Left hindlimb (tissue), 1 donor: ENCODE results near the gene KLC1.
"Not testable (repeated sequence)": the region's sequence is repeated elsewhere in the genome, so short reads cannot be mapped to it uniquely, and the experiment has no call there.

Experiments used
- DNase-seq: peaks from one replicate; pipeline ENCODE4 v3.0.0-alpha.2; 2018

KLC1 gene

GRCh38 chr14:103628684-103629502 lies at the start of gene KLC1:
Gene KLC1 (plus strand): TSS chr14:103629211. CDS start chr14:103654565, 25,354 bp downstream.
- peak; percentile 90 for DNase-seq

GRCh38 chr14:103581206-103581605 lies 47.8 kb upstream of the KLC1 start:
- DNase-seq, result no peak

- no peak for DNase-seq
Measured at GRCh38 chr14:103581954-103582703, 46.9 kb upstream of the KLC1 start.

- no peak for DNase-seq
Measured at GRCh38 chr14:103584326-103584915, 44.6 kb upstream of the KLC1 start.

DNA sequence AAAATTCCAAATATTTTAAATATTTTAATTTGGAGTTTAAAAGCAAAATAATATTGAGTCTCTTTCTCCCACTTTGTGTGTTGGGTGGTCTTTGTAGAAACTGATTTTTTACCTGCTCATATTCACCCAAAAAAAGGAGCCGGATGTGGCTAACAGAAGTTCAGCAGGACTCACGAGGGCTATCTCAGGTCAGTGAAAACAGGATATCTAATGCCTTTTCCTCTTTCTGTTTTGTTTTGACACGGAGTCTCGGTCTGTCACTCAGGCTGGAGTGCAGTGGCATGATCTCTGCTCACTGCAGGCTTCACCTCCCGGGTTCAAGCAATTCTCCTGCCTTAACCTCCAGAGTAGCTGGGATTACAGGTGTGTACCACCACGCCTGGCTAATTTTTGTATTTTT lies 35.4 kb upstream of the KLC1 start:
- no peak for DNase-seq

DNA sequence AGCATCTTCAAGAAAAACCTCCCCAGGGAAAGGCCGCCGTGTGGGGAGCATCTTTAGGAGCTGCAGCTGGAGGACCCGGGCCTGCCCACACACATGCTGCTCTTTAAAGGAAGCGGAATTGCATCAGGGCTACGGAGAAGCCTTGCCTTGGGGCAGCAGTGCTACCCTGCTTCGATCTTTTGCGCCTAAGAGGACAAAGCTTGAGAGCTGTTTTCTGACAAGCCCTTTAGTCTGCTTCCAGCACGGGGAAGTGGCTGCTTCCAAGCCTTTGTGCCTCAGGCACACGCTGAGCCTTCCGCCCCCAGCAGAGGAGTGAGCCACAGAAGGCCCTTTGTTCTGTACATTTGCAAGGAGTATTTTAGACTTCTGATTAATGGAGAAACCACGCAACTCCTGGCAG lies 34.7 kb upstream of the KLC1 start:
- DNase-seq, result no peak

GRCh38 chr14:103597623-103598377 lies 31.2 kb upstream of the KLC1 start:
- peak; percentile 46 for DNase-seq

DNA sequence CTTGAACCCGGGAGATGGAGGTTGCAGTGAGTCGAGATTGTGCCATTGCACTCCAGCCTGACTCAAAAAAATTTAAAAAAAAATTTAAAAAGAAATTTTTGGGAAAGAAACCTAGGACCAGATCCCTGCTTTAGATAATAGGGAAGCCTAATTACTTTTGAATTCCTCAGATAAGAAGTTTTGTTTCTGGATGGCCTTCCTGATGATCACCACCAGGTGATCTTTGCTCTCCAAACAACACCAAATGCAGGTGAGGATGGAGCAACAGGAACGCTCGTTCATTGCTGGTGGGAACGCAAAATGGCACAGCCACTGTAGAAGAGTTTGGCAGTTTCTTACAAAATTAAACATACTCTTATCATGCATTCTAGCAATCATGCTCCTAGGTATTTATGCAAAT lies 28.5 kb upstream of the KLC1 start:
- no peak for DNase-seq

GRCh38 chr14:103604620-103605019 lies 24.4 kb upstream of the KLC1 start:
- DNase-seq, result no peak

- DNase-seq, result peak; percentile 93
Measured at GRCh38 chr14:103606963-103607668, 21.9 kb upstream of the KLC1 start.

DNA sequence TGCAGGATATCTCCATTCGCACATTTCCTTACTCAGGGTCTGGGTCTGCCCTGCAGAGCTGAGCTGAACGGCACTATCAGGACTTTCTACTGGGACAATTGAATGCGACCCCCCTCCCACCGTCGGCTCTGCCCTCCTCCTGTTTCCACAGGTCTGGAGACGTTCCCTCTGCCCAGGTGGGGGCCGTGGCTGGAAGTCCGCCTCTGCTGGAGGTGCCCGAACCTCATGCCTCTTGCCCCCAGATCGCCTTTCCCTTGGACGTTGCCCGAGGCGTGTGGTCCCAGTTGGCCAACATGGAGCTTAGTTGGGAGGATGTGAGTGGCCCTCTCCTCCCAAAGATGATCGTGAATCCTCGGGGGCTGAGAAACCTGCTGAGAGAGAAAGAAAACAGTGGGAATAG lies 21.2 kb upstream of the KLC1 start:
- no peak for DNase-seq

- not testable (repeated sequence) for DNase-seq
Measured at GRCh38 chr14:103609081-103609480, 19.9 kb upstream of the KLC1 start.

DNA sequence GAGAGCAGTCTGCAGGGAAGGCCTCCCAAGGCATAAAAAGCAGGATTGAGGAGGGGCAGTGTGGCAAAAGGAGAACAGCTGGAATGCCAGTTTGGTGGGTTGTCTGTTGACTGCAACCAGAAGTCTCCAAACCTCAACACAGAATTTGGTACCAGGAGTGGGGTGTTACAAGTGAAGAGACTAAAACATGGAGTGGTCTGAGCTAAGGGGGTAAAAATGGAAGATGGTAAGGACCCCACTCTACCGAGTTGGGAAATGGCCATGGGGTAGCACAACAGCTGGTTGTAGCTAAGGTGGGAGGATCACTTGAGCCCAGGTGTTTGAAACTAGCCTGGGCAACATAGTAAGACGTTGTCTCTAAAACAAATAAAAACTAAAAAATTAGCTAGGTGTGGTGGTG lies 17.8 kb upstream of the KLC1 start:
- DNase-seq, result no peak

DNA sequence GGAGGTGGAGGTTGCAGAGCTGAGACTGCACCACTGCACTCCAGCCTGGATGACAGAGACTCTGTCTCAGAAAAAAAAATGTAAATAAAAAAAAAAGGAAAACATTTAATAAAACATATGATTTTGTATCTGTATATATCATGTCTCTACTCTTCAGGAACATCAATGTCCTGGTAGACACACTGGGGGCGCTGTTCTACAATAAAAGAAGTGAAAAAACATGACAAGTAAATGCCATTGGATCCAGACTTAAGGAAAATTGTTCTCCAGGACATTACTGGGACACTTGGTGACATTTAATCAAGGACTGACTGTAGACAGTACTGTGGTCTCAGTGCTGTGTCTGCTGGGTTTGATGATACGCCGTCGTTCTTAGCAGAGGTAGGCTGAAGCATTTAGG lies 15.5 kb upstream of the KLC1 start:
- no peak for DNase-seq

DNA sequence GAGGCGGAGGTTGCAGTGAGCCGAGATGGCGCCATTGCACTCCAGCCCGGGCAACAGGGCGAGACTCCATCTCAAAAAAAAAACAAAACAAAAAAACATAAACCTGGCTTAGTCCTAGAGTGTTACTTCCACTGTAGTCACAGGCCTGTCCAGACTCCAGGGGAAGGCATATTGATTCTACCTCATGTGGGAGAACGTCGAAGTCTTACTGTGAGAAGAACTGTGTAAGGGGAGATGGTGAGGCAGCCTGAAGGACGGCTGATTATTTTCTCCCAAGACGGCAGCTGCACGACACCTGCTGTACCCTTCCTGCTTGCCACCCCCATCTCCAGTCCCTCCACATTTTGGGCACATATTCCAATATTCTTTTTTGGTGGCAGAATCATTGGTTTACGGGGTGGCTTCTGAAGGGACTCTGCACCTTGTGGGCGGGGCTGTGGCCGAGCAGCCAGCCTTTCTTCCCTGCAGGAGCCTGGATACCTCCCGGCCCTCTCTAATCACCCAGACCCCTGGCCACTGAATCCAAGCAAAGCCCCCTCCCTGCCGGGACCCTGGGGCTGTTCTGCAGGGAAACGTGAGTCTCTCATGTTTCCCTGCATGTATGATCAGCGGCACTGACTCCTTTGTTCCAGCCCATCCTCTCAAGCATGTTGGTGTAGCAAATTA lies 12.2 kb upstream of the KLC1 start:
- DNase-seq, result no peak

- no peak for DNase-seq
Measured at GRCh38 chr14:103619057-103619456, 10.0 kb upstream of the KLC1 start.

- DNase-seq, result no peak
Measured at GRCh38 chr14:103621860-103622259, 7.2 kb upstream of the KLC1 start.

- no peak for DNase-seq
Measured at GRCh38 chr14:103623308-103623707, 5.7 kb upstream of the KLC1 start.

DNA sequence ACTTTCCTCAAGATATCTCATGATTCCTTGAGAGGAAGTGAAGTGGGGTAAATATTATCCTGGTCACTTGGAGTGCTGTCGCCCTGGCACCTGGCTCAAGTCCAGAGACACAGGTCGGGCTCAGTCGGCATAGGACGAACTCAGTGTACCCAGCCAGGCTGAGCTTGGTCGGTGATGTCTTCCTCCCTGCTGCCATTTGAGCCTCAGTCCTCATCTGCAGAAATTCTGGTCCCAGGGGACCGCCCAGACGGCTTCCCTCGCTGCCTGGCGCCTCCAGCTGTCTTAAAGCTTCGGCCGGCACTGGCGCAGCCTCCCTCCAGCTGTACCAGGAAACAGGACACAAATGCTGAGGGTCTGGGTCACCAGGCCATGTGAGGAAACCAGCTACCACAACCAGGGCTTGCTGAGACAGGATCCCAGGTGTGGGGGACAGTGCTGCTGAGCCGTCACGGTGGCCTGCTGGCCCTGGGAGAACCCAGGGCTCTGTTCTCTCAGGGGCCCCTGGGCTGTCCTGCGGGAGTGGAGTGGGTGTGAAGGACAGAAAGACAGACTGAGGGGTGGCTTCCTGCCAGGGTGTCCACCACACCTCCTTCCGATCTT lies 5.0 kb upstream of the KLC1 start:
- no peak for DNase-seq

GRCh38 chr14:103624860-103625259 lies 4.2 kb upstream of the KLC1 start:
- DNase-seq, result peak; percentile 61

DNA sequence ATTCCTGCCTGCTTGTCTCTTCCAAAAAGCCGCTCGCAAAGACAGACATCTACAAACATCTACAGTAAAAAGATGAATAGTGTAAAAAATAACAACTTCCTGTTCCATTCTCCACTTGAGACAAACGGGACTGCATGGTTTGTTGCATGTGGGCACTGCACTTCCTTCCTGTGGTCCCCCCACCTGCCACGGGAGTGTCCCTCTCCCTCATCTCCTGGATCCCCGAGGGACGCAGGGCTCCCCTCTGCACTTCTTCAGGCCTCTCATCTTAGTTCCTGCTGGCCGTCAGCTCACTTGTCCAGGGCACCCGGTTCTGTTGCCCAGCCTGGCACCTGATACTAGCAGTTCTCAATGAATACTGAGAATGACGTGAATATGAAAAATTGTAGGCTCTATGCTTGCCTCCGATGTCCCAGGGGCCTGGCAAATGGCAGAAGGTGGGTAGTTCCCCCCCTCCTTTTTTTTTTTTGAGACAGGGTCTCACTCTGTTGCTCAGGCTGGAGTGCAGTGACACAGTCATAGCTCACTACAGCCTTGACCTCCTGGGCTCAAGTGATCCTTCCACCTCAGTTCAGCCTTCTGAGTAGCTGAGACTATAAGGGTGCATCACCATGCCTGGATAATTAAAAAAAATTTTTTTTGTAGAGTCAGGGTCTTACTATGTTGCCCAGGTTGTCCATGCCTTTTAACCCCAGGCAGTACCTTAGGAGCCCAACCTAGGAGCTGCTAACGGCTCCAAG lies 3.5 kb upstream of the KLC1 start:
- no peak for DNase-seq
